HG03139 (cell line): ENCODE data around the gene TRIM9.

Experiments
- ATAC-seq: cut with Tn5 transposase; IDR thresholded peaks from one replicate; pipeline ENCODE4 v1.9.1; 2021; ENCODE audit not compliant: unreplicated experiment

Gene TRIM9

GRCh38 chr14:50937800-50938199 lies 157.1 kb downstream of the TRIM9 start:
- ATAC-seq, result no peak

- no peak for ATAC-seq
Measured at GRCh38 chr14:50937325-50937724, 157.6 kb downstream of the TRIM9 start.

- no peak for ATAC-seq
Measured at GRCh38 chr14:50936882-50937281, 158.0 kb downstream of the TRIM9 start.

GRCh38 chr14:50936016-50936340 lies 158.9 kb downstream of the TRIM9 start:
- ATAC-seq, result no peak

GRCh38 chr14:50935126-50936015 lies 159.5 kb downstream of the TRIM9 start:
- no peak for ATAC-seq

GRCh38 chr14:50932592-50933495 lies 162.1 kb downstream of the TRIM9 start:
- no peak for ATAC-seq

- no peak for ATAC-seq
Measured at GRCh38 chr14:50932156-50932555, 162.7 kb downstream of the TRIM9 start.

GRCh38 chr14:50931559-50931958 lies 163.3 kb downstream of the TRIM9 start:
- no peak for ATAC-seq

GRCh38 chr14:50929506-50929905 lies 165.4 kb downstream of the TRIM9 start:
- no peak for ATAC-seq

- ATAC-seq, result no peak
Measured at GRCh38 chr14:50928002-50928635, 166.8 kb downstream of the TRIM9 start.

GRCh38 chr14:50926851-50927386 lies 168.0 kb downstream of the TRIM9 start:
- ATAC-seq, result no peak
